Cerebellar cortex (tissue), 1 donor: Measurements from ENCODE around the gene PIK3AP1.
"Not testable (repeated sequence)": the region's sequence is repeated elsewhere in the genome, so short reads cannot be mapped to it uniquely, and the experiment has no call there.

Experiments used
- DNase-seq: peaks from one replicate; pipeline ENCODE4 v3.0.0-alpha.2; 2015; ENCODE audit warnings: low spot score

Gene PIK3AP1

GRCh38 chr10:96724621-96725020 lies 4.3 kb upstream of the PIK3AP1 start:
- DNase-seq, result no peak

GRCh38 chr10:96721207-96721572 lies 876 bp upstream of the PIK3AP1 start:
- peak; percentile 5 for DNase-seq

- DNase-seq, result no peak
Observed at GRCh38 chr10:96719850-96720421, 378 bp downstream of the PIK3AP1 start.

- DNase-seq, result no peak
Observed at GRCh38 chr10:96719200-96719599, 1.1 kb downstream of the PIK3AP1 start.

DNA sequence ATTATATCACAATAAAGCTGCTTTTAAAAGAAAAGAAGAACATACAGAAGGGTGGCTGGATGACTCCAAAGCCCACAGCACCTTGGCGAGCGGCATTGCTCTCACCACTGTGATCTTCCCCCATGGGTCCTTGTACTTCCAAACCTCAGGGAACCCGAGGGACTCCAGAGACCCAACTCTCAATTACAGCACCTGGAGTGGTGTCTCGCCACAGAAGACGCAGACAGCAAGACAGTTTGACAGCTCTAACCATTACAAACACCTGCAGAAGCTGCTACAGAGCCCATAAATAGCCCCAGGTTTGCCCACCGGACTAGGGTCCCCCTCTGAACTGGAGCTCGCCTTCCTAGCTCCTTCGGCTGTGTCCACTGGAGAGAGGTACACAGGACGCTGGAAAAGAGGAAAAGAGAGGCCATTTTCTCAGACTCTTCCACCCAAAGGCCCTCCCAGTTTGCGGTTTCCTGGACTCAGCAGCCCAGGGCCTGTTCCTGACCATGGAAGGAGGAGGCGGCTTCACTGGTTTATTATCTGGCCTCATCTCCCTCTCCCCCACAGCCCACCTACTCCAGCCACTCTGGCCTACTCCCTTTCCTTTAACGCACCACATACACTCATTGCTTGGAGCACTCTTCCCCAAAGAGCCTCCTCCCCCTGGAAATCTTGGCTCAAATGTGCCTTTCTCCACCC lies 1.9 kb downstream of the PIK3AP1 start:
- no peak for DNase-seq

DNA sequence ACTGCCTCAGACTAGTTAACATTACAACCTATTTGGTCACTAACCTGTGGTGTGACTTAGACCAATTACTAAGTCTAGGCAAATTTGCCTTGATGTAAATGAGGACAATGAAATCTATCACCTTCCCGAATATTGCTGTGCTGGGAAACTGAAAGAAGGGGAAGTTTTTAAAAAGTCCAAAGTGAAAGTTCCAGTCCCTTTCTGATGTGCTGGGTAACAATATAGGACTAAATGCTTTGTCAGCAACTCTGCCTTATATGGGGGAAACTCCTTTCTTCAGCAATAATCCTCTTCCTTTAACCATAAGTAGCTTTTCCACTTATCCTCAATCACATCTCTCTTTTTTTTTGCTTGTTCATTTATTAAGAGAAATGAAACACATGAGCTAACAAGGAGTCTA lies 3.9 kb downstream of the PIK3AP1 start:
- DNase-seq, result no peak

GRCh38 chr10:96714746-96715255 lies 5.5 kb downstream of the PIK3AP1 start:
- no peak for DNase-seq

- no peak for DNase-seq
Observed at GRCh38 chr10:96714031-96714590, 6.2 kb downstream of the PIK3AP1 start.

DNA sequence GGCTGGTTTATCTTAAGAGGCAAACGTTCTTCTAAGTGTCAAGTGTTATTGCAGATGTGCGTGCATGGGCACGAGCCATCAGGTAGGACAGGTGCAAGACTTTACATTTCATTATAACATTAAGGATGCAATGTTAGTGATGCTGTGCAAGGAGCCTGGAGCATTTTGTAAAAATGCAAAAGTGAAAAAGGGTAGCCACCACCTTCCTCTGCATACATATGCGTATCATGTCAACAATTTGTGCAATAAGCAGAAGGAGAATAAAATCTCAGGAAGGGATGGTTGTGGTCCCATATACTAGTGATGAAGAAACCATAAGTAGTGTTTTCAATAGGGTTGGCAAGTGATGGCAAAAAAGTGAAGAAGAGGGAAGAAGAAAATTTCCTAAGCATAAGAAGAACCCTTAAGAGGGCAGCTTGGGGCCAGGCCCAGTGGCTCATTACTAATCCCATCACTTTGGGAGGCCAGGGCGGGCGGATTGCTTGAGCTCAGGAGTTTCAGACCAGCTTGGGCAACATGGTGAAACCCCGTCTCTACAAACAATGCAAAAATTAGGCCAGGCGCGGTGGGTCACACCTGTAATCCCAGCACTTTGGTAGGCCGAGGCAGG lies 7.5 kb downstream of the PIK3AP1 start:
- DNase-seq, result no peak

DNA sequence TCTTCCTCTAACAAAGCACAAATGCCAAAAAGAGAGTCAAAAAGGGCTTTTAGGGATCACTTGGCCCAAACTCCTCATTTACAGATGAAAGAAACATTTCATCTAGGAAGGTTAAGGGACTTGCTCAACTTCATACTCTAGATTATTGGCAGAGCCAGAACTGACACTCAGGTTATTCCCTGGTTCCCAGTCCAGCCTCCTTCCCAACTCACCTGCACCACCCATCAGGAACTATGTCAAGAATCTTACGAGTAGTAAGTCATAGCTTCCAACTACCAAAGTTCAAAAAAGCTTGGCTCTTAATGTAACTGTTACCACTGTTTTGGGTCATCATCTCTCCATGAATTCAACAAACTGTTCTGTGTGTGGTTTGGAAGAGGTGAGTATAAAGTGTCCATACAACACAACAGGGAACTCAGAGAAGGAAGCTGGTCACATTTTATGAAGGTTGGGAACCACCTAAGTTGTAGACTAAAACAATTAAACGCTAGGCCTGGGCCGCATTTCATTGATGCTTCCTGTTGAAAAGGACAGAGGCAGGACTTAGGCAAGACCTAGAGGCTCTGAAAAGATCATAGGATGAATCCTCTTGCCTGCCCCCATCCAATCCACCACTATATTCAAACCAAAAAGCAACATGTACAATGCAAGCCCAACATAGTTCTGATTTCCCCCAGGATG lies 9.1 kb downstream of the PIK3AP1 start:
- no peak for DNase-seq

DNA sequence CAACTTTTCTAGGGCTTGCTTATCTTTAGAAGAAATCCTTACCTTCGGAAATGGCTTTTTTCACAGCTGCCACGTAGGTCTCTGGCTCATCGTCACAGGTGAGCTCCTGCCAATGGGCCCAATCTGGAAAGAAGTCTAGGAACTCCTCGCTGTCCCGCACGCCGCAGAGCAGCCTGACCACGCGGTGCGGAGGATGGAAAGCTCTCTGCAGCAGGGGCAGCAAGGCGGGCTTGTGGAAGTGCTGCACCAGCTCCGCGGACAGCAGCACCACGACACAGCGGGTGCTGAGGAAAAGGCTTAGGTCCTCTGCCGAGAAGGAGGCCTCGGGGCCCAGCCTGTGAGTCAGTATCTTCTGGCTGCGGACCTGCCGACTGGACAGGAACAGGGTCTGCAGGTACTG lies 10.8 kb downstream of the PIK3AP1 start:
- DNase-seq, result no peak

- no peak for DNase-seq
Observed at GRCh38 chr10:96708996-96709395, 11.3 kb downstream of the PIK3AP1 start.

- DNase-seq, result no peak
Observed at GRCh38 chr10:96708456-96708855, 11.9 kb downstream of the PIK3AP1 start.

DNA sequence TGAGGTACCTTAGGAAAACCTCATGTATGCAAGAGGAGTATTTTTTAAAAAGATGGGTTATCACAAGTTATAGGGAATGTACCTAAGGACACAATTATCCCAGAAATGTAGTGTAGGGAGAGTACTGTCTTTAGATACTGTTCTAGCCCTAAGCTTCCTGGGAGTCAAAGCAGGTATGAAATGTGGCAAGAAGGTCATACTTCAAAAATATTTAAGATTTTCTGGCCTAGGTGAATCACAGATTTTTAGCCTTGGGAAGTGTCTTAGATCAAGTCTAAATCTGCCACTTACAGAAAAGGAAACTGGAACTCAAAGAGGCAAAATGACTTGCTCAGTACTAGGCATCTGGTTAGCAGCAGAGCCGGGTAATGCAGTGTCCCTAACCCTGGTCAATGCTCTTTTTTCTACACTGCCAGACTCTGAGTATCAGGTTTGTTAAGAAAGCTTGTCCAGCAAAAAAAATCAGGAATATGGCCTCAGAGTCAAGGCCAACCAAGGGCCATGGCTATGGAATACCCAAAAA lies 13.9 kb downstream of the PIK3AP1 start:
- no peak for DNase-seq

DNA sequence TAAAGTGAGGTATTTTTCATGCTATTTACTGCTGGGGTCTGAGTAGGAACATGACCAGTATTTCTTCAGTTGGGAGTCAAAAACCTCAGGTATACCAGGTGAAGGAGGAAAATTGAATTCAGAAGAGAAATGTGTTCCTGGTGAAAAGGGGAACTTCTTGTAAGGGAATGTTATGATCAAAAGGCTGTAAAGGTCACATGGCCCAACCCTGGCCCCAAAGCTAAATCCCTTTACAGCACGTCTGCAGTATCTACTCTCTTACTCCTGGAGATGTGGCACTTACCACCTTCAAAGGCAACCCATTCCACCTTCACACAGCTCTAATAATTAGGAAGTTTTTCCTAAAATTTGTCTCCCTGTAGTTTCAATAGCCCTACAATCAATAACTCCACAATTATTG lies 15.2 kb downstream of the PIK3AP1 start:
- no peak for DNase-seq

GRCh38 chr10:96704563-96704962 lies 15.8 kb downstream of the PIK3AP1 start:
- DNase-seq, result no peak

DNA sequence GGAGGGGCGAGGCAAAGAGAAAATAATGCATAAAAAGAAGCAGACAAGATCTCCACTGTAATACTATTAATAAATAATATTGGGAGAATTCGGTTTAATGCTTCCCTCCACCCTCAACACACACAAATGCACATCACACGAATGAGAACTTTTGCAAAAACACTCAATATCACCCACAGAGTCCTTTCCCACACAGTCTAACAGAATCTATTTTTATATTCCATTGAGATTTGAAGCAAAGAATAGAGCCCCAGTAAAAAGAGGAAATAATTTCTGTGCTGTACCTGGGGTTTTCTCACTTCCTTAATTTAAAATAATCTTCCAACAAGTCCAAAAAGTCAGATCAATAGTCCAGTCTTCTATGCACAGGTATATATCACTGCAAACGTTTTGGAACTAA lies 17.0 kb downstream of the PIK3AP1 start:
- no peak for DNase-seq

DNA sequence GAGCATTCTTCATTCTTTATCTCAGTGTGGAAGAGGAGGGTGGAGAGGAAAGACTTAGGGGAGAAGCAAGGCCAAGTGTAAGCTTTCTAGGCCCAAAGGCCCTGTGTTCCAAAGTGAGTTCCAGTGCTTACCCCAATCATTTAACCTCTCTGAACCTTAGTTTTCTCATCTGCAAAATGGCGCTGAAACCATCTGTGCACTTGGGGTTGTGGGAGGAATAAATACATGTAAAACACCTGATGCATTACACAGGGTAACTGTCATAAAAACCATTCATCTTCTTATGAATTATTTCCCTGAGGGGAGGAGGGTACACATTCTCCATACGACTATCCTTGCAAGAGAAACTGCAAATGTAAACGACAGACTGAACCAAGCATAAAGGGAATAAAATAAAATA lies 19.0 kb downstream of the PIK3AP1 start:
- no peak for DNase-seq

DNA sequence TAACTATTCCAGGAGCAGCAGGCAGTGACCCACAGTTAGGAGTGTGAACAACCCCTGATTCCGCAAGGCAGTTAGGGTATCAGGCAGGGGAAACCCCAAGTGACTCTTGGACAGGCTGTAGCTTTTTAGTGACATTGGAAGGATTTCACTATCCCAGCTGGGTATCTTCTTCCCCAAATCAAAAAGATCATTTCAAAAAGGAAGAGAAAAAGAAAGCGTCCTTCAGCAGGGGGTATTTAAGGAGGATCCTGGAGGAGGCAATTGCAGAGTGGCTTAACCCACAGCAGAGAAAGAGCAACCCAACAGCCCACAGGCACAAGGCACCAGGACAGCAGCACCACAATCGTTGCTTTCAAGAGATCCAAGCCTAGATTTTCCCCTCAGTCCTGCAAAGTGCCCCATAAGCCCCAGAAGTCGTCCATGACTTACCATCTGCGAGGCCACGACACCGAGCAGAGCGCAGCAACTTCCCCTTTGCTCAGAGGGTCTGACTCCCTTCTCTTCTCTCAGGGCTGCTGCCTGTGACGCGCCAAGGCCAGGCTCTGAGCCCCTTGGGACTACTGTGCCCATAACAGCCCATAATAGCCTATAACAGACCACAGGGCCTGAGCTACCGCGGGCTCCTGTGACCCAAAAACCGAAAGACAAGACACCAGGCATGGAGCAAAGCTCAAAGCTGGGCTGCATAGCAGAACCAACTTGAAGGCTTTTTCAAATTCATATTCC lies 19.8 kb downstream of the PIK3AP1 start:
- no peak for DNase-seq

DNA sequence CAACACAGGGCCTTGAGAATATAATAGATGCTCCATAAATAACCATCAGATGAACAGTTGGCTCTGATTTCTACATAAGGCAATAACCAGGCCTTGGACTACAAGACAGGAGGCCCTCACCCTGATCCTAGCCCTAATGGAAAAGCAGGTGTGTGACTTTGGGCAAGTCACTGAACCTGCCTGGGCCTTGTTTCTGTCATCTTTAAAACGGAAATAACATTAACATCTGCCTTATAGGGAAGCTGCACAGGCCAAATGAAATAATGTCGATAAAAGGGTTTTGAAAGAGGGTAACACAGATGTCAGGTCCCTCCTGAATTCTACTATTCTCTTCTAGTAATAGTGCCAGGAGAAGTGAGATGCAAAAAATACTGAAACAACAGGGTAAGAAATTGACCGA lies 20.7 kb downstream of the PIK3AP1 start:
- DNase-seq, result no peak

DNA sequence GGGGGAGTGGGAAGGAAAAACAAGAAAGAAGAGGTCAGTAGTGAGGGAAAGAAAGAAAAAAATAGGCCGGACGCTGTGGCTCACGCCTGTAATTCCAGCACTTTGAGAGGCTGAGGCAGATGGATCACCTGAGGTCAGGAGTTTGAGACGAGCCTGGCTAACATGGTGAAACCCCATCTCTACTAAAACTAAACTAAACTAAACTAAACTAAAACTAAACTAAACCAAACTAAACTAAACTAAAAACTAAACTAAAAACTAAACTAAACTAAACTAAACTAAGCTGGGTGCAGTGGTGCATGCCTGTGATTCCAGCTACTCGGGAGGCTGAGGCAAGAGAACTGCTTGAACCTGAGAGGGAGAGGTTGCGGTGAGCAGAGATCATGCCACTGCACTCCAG lies 22.0 kb downstream of the PIK3AP1 start:
- not testable (repeated sequence) for DNase-seq

- no peak for DNase-seq
Observed at GRCh38 chr10:96697438-96697837, 22.9 kb downstream of the PIK3AP1 start.
